Suprapubic skin (tissue), 3 donors: ENCODE results near the gene METTL13.

Experiments
- EP300 ChIP-seq: sonication (generic); formaldehyde crosslinking; IDR thresholded peaks from one replicate; pipeline ENCODE4 v1.6.1; 2017; ENCODE audit warnings: antibody characterized with exemption
- TF ChIP-seq, protein P1 (sequence below), 2 donors: fragments of 200-600 bp in 1 of 2; fragments of 450-650 bp in 1 of 2; sonication (generic) in 1 of 2; IDR thresholded peaks; one replicate each; pipeline ENCODE4 v1.5.1; 2016 to 2019; ENCODE audit warnings: antibody characterized with exemption in 2 of 2, mild to moderate bottlenecking in 1 of 2, moderate library complexity in 1 of 2

DNA sequence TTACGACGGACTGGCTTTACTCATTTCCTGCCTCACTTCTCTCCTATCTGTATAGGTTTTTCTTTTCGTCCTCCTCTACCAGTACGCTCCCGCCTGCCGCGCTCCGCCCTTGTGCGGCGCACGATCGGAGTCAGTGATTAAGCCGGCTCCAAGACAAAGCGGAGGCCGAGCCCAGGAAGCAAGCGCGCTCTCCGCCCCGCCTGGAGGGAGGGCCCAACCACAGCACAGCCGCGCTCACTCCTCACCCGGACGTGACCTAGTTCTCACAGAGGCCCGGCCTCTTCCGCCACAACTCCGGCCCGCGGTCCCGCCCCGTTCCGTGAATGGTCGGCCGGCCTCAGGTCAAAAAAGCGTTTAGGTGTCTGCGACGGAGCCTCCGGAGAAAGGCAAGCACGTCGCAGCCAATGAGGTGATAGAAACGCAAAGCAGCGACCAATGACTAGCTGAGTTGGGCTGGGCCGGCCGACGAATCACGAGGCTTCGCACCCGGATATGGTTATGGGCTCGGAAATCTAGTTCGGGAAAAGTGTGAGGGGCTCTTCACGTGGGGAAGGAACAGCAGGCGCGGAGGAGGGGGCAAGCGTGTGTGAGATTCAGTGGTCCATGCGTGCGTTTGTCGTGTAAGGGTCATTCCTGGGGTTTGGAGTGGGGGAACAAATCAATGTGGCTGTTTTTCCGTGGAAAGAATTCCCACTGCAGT is at the start of gene METTL13:
- no peak for TF ChIP-seq EP300
- TF ChIP-seq, protein P1, sequence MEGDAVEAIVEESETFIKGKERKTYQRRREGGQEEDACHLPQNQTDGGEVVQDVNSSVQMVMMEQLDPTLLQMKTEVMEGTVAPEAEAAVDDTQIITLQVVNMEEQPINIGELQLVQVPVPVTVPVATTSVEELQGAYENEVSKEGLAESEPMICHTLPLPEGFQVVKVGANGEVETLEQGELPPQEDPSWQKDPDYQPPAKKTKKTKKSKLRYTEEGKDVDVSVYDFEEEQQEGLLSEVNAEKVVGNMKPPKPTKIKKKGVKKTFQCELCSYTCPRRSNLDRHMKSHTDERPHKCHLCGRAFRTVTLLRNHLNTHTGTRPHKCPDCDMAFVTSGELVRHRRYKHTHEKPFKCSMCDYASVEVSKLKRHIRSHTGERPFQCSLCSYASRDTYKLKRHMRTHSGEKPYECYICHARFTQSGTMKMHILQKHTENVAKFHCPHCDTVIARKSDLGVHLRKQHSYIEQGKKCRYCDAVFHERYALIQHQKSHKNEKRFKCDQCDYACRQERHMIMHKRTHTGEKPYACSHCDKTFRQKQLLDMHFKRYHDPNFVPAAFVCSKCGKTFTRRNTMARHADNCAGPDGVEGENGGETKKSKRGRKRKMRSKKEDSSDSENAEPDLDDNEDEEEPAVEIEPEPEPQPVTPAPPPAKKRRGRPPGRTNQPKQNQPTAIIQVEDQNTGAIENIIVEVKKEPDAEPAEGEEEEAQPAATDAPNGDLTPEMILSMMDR (IDR thresholded peaks at IDR 0.05): no peak
